DMS53 (cell line): Measurements from ENCODE around the gene GLYAT.

Experiments
- DNase-seq: peaks from one replicate; lab custom pipeline; 2025; lab: John Stamatoyannopoulos, UW

GLYAT gene, protein sequence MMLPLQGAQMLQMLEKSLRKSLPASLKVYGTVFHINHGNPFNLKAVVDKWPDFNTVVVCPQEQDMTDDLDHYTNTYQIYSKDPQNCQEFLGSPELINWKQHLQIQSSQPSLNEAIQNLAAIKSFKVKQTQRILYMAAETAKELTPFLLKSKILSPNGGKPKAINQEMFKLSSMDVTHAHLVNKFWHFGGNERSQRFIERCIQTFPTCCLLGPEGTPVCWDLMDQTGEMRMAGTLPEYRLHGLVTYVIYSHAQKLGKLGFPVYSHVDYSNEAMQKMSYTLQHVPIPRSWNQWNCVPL

DNA sequence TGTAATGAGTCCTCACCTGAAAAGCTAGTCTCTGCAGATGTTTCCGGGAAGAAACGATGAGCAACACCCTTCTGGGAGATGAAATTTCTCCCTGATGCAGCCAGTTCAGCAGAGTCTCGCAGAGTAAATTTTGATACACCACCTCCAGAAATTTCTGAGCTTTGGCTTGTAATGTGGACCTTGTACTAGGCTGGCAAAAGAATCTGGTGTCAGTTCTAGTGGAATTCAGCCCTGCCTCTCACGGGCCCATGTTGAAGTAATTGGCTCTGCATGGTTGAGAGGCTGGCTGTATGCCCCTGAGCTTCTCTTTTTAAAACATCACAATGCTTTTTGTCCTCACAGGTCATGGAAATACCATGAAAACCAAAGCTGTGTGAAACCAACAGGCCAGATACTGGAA lies at the start of gene GLYAT:
Gene GLYAT (minus strand): TSS at position 125 of the 400 bp plus-strand sequence. CDS start 7,447 bp downstream, outside the sequence.
- DNase-seq: no peak

DNA sequence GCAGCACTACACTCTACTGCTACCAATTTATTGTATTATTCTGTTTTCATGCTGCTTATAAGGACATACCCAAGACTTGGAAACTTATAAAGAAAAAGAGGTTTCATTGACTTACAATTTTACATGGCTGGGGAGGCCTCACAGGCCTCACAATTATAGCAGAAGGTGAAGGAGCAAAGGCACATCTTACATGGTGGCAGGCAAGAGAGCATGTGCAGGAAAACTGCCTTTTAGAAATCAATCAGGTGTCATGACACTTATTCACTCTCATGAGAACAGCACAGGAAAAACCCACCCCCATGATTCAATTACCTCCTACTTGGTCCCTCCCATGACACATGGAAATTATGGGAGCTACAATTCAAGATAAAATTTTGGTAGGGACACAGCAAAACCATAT lies 49.6 kb upstream of the GLYAT start:
- DNase-seq: no peak

DNA sequence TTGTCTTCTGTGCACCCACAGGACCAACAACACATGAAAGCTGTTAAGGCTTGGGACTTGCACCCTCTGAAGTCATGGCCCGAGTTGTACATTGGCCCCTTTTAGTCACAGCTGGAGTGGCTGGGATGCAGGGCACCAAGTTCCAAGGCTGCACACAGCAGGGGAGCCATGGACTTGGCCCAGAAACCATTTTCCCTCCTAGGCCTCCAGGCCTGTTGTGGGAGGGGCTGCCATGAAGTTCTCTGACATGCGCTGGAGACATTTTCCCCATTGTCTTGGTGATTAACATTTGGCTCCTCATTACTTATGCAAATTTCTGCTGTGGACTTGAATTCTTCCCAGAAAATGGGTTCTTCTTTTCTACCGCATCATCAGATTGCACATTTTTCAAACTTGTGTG lies 48.8 kb upstream of the GLYAT start:
- no peak for DNase-seq

DNA sequence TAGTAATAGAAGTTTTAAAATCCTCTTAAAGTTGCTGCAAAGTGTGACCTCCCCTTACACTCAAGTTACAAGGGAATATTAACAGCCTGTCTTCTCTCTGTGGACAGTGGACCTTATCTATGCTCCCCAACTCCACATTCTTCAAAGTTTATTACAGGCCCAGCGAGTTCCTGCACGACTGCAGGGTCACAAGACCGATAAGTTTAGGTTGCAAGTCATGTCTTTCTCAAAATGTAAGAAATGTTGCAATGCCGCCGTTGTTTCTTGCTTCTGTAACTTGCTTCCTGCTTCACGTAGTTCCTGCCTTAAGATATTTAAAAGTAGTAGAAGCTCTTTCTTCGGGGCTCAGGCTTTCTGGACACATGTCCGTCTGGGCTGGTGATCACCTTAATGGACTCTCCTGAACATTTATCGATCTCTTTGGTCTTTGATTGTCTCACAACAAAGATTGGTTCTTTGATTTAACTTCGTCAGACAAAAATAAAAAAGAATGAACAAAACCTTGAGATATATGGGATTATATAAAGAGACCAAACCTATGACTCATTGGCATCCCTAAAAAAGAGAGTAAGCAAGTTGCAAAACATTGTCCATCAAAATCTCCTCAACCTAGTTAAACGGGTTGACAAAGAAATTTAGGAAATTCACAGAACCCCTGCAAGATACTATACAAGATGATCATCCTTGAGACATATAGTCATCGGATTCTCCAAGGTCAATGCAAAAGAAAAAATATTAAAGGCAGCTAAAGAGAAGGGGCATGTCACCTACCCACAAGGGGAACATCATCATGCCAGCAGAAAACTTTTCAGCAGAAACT lies 45.4 kb upstream of the GLYAT start:
- DNase-seq: no peak

DNA sequence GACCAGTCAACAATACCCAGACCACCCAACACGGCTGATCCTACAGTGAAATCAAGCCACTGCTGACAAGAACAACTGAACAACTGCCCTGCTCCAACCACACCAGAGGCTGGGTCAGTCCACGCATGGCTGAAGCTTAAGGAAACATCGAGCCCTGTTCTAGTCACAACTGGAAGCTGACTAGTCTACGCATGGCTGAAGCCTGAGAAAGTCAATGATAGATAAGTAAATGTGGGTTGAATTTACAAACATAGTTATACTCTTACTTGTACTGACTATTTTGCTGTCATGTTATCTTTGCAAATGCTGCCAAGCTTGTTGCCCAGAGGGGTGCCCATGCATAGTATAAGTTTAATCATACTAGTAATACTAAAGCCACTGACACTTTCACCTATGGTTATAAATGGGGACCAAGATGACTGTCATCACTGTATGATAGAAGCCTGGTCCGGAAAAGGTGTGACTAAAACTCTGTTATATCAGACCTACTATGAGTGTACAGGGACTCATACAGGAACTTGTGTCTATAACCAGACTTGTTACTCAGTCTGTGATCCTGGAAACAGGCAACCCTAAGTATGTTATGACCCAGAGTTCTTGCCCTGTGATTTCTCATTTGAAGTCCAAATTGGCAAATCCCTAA lies 43.4 kb upstream of the GLYAT start:
- no peak for DNase-seq

DNA sequence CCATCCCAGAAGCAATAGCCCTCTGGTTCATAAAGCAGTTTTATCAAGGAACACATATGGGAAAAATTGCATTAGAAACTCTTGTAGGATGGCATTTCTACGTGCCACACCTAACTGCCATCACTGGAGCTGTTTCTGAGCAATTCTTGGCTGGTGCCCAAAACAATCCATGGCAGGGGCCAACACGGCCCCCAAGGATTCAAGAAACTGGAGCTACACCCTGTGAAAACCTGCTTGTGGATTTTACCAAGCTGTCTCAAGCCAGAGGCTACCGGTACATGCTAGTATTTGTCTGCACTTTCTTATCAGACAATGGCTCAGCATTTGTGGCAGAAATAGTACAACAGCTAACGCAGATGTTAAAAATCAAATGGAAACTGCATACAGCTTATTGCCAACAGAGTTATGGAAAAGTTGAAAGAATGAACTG lies 42.4 kb upstream of the GLYAT start:
- DNase-seq: no peak

DNA sequence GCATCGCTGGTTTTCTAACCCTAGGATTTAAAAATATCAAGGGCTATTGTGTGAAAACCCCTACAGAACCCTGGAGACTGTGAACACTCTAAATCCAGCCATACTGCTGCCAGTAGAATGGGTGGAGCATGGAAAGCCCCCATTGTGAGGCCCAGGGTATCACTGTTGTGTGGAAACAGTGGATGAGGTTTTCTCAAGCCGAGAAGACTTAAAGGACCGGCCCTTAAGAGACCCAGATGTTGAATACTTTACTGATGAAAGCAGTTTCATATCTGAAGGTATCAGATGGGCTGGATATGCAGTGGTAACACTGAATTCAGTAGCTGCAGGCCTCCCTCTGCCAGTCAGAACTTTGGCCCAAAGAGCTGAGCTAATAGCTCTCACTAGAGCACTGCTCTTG lies 41.6 kb upstream of the GLYAT start:
- no peak for DNase-seq

DNA sequence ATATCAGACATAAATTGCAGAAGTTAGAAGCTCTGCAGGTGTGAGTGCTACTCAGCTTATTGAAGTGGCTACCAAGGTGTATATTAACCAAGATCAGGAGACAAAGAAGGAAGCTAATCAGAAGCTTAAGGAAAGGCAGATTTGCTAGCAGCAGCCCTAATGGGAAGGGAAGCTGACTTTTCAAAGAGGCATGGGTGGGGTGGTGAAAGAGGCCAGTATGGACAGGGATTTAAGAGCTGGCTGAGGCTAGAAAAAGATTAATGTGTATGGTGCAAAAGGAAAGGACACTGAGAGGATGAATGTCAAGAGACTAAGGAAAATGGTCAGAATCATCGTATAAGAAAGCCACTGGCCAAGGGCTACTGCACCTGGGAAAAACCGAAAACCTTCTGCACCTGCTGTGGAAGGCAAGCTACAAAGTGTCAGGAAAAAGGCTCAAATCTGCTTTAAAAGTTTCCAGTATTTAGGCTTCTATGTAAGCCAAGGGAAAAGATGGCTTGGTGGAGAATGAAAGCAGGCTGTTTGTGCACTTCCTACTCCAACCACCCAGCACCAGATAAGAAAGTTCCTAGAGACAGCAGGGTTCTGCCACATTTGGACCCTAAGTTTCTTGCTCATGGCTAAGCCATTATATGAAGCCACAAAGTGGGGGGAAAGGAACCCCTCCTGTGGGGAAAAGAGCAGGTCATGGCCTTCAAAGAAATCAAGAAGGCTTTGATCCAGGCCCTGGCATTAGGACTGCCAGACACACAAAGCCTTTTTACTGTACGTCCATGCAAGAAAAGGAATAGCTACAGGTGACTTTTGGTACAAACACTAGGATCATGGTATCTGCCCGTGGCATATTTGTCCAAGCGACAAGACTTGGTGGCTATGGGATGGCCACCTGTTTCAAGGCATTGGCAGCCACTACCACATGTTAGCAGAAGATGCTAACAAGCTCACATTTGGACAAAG lies 40.9 kb upstream of the GLYAT start:
- DNase-seq: no peak

DNA sequence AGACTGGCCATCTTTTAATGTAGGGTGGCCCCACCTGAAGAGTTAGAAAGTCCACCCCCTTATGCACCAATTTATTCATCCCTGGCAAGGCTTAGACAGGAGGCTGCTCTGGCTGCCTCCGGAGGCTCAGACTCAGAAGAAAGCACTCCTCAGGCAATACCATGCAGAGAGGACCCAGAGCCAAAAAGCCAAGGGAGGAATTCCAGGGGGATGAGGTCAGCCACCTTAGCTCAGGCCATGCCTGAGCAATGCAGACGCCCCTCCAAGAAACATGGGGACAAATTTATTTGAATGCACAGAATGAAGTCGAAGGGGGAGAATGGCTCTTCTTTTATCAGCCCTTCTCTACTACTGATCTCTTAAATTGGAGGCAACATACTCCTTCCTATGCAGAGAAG lies 39.7 kb upstream of the GLYAT start:
- DNase-seq: no peak

DNA sequence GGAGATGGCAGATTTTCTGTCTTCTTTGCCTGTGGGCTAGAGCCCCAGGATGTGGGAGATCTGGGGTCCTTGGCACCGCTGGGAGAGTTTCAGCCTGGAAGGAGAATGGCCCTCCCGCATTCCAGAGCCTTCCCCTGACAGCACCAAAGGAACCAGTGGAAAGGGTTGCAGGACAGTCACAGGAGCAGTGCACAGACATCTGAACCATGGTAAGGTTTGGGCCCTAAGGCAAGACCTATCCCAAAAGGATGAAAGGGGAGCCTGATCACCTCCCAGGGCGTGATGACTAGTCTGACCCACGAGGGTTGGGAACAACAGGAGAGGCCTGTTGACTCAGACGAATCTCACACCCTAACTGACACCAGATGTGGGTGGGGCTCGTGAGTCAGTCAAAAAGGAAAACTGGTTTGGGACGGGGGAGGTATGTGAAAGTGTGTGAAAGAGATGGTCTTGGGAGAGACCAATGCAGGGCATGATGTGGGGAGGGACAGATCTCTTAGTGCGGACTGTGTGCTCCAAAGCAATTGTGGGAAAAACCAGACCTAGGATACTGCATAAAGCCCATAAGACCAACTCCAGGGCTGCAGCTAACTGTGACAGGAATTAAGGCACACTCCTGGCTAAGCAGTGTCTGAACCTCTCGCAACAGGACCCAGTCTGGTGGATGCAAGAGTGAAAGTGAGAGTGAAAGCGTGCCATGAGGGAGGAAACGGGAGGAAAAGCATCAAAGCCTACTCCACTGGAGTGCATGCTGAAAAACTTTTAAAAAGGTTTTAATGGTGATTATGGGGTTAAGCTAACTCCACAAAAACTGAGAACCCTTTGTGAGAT lies 39.1 kb upstream of the GLYAT start:
- DNase-seq: no peak

DNA sequence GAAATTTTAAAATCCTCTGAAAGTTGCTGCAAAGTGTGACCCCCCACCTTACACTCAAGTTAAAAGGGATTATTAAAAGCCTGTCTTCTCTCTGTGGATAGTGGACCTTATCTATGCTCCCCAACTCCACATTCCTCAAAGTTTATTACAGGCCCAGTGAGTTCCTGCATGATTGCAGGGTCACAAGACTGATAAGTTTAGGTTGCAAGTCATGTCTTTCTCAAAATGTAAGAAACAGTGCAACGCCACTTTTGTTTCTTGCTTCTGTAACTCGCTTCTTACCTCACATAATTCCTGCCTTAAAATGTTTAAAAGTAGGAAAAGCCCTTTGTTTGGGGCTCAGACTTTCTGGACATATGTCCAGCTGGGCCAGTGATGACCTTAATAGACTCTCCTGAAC lies 38.4 kb upstream of the GLYAT start:
- DNase-seq: no peak

DNA sequence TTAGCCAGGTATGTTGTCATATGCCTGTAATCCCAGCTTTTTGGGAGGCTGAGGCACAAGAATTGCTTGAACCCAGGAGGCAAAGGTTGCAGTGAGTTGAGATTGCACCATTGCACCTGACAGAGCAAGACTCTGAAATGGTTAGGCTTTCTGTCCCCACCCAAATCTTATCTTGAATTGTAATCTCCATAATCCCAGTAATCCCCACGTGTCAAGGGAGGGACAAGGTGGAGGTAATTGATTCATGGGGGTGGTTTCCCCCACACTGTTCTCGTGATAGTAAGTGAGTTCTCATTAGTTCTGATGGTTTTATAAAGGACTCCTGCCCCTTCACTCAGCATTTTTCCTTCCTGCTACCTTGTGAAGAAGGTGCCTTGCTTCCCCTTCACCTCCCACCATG lies 37.6 kb upstream of the GLYAT start:
- DNase-seq: no peak

DNA sequence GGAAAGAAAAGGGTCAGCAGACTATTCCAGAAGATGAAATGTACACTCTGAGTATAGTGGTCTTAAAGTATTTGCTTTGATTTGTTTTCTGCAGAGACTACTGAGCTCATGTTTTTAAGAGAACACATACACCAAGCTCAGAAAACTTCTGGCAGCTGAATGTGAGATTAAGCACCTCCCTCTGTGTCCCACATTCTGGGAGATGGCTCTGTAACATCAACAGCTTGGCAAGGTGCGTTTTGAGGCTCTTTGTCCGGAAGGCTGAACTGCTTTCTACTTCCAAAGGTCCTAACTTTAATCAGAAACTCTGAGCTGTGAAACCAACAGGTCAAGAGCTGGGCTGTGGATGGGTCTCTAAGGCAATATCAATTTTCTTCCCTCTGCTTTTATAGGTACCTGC lies 36.4 kb upstream of the GLYAT start:
- no peak for DNase-seq

DNA sequence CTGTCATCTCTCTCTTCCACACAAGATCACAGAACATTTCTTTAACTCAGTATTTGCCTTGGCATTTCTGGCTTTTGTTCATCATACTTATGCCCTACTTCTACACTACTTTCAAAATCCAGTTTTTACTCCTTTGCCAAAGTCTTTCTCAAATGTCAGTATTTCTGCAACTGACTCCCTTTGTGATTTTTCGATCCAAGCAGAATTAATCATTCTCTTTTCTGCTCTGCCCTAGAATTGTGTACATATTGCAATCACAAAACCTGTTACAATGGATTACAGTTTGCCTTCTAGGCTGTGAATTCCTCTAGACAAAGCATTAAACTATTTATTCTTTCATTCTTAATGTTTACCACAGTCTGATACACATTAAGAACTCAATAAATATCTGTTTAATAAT lies 33.3 kb upstream of the GLYAT start:
- DNase-seq: no peak

DNA sequence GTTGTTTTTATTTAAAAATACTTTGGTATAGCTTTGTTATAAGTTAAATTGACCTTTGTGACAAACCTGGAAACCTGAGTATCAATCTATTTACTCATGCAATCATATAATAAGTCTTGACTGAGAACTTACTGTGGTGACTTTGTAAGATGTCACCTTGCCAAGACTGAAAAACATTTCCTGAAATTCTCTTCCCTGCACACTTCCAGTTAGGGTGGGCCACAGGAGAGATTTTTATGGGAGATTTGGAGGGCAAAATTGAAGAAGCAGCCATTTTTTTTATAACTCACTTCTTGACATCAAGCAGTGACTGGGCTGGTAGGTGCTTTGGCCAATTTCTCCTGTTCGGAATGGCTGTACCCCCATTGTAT lies 31.4 kb upstream of the GLYAT start:
- peak; percentile 19 for DNase-seq

DNA sequence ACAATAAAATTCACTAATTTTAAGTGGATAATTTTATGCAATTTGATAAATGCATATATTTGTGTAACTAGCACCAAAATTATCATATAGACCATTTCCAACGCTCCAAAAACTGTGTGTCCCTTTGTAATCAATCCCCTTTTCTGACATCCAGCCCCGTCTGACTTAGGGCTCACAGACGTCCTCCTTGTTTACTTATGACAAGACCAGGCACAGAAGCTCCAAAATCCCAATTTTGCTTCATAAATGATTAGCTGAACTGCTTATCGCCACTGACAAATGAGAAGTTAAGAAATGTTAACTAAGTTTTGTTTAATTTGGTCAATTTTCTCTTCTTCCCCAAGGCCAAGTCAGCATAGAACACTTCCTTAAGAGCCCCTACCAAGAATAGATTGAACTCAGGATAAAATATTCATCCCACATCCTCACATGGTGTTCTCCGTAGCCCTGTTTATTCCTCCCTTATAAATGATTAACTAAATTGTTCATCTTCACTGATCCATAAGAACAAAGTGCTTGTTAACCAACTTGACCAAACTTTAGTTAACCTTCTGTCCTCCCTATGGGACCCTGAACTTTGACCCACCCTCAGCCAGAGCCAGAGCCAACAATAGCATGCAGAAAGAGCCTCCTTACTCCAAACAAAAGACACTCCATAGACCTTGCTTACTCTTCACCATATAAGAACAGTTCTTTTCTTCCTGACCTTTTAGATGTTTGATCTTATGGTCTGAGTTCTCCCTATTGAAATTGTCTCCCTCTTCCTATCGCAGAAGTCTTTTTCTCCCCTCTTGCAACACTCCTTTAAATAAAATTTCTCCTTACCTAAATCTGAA lies 30.8 kb upstream of the GLYAT start:
- DNase-seq: peak; percentile 48

DNA sequence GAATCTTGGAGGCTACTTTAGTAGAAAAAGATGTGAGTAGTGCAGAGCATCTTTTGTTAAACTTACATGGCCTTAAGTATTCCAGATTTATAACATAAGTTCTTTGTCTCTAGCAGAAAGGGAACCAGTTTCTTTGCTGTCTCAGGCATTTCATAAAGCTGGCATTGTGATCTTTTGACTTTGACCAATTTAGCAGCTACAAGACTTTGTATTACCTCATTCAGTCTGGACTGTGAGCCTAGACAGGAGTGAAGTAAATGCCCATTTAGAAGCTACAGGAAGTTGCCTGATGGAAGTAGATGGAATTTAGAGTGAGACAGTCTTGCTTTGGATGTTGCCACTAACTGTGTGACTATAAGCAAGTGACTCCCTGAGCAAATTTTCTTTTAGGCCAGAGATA lies 25.7 kb upstream of the GLYAT start:
- no peak for DNase-seq

DNA sequence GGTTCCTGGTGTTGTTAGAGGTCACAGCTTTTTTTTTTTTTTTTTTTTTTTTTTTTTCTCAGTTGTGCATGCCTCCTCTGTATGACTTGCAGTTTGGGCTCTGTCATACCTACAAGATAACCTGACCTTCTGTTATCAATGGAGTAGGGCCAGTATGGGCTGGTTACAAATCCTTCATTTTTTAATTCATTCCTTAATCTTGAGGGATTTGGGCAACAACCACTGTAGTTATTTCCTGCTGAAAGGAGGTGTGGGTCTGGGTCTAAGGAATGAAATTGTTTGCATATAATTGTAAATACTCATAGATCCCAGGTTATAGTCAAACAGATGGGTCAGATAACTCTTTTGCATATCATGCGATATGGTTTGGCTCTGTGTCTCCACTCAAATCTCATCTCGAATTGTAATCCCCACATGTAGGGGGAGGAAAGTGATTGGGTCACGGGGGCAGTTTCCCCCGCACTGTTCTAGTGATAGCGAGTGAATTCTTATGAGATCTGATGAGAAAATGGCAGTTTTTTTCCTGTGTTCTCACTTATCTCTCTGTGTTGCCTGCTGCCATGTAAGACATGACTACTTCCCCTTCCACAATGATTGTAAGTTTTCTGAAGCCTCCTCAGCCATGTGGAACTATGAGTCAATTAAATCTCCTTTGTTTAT lies 14.1 kb upstream of the GLYAT start:
- DNase-seq: no peak

DNA sequence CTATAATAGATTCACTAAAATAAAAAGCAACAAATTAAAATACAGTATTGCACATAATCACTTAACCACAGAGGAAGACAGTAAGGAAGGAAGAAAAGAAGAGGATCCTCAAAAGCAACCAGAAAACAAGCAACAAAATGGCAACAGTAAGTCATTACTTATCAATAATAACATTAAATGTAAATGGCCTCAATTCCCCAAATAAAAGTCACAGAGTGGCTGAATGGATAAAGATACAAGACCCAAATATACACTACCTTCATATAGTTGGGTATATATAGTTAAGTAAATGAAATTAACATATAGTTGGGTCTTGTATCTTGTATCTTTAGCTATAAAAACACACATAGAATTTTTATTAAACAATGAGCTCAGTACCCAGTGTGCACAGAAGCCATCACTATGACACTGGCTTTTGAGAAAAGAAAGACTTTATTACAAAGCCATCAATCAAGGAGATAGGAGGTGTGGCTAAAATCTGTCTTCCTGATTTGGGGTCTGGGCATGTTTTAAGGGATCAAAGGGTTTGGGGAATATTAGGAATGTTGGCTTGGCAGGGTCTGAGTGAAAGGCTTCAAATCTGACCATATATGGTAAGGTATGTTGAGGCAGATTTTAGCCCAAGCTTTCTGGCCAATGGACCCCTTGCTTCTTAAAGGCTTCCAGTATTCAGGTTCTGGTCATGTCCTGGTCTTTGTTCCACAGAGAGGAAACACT lies 13.4 kb upstream of the GLYAT start:
- no peak for DNase-seq
